Common myeloid progenitor, CD34-positive (primary cell): ENCODE data around the gene KDM1B.
A peak's percentile ranks its signal among the peaks of the same experiment; 100 is the strongest.
"Not testable (repeated sequence)": the region's sequence is repeated elsewhere in the genome, so short reads cannot be mapped to it uniquely, and the experiment has no call there.

Experiments
- CTCF ChIA-PET: fragments of 350-600 bp; sonication (Branson Sonifier 250); formaldehyde crosslinking; loops from one replicate; lab custom pipeline; 2021; ENCODE audit warnings: antibody characterized with exemption; lab: Charles Lee
- POLR2A ChIA-PET: fragments of 350-600 bp; sonication (Branson Sonifier 250); formaldehyde crosslinking; loops from one replicate; lab custom pipeline; 2021; ENCODE audit warnings: antibody characterized with exemption; lab: Charles Lee
- DNase-seq, 3 donors: peaks; one replicate each; pipeline versions ENCODE4 v3.0.0 to v3.0.0-alpha.2; 2013
- H3K27ac ChIP-seq, 2 experiments: 1 replicate in 1 of 2; 2 replicates in 1 of 2; pipeline ENCODE4 v1.7.0; 2013; ENCODE audit warnings: inconsistent platforms in 2 of 2, low read length in 2 of 2, mild to moderate bottlenecking in 2 of 2, low read depth in 1 of 2, moderate library complexity in 1 of 2; ENCODE audit not compliant: severe bottlenecking in 2 of 2, insufficient read depth in 1 of 2, poor library complexity in 1 of 2
- H3K27me3 ChIP-seq, 5 experiments: replicated peaks in 2 of 5; 1 replicate in 3 of 5; 2 replicates in 2 of 5; pipeline versions ENCODE4 v1.6.1 to v1.7.0; 2013; ENCODE audit warnings: low read length in 4 of 5, mild to moderate bottlenecking in 2 of 5, moderate library complexity in 2 of 5, inconsistent platforms in 1 of 5; ENCODE audit not compliant: insufficient read depth in 5 of 5, control insufficient read depth in 4 of 5
- H3K36me3 ChIP-seq, 4 experiments: 1 replicate in 2 of 4; 2 replicates in 2 of 4; pipeline versions ENCODE4 v1.6.1 to v1.7.0; 2013; ENCODE audit warnings: low read length in 3 of 4, control low read depth in 1 of 4, mild to moderate bottlenecking in 1 of 4; ENCODE audit not compliant: control insufficient read depth in 4 of 4, insufficient read depth in 4 of 4
- H3K4me1 ChIP-seq, 4 experiments: 1 replicate in 3 of 4; 2 replicates in 1 of 4; pipeline versions ENCODE4 v1.6.1 to v1.7.1; 2013; ENCODE audit warnings: low read length in 3 of 4, mild to moderate bottlenecking in 3 of 4, control low read depth in 1 of 4, inconsistent platforms in 1 of 4, moderate library complexity in 1 of 4; ENCODE audit not compliant: control insufficient read depth in 4 of 4, insufficient read depth in 4 of 4; ENCODE audit errors: control extremely low read depth in 1 of 4
- H3K4me3 ChIP-seq, 7 experiments: 1 replicate in 4 of 7; 2 replicates in 3 of 7; pipeline versions ENCODE4 v1.5.1 to v1.7.0; 2013; ENCODE audit warnings: mild to moderate bottlenecking in 7 of 7, low read length in 6 of 7, moderate library complexity in 6 of 7, inconsistent platforms in 2 of 7, low read depth in 2 of 7, control low read depth in 1 of 7; ENCODE audit not compliant: insufficient read depth in 4 of 7, control insufficient read depth in 1 of 7; ENCODE audit errors: extremely low read depth in 1 of 7
- H3K9me3 ChIP-seq, 5 experiments: 1 replicate in 4 of 5; 2 replicates in 1 of 5; pipeline versions ENCODE4 v1.6.1 to v1.7.1; 2013; ENCODE audit warnings: low read length in 4 of 5, mild to moderate bottlenecking in 2 of 5, inconsistent platforms in 1 of 5, low read depth in 1 of 5, moderate library complexity in 1 of 5; ENCODE audit not compliant: control insufficient read depth in 4 of 5, insufficient read depth in 2 of 5; ENCODE audit errors: control extremely low read depth in 1 of 5
- WGBS: methylation state at CpG from one replicate; pipeline ENCODE4 v1.1.5; 2013; ENCODE audit not compliant: insufficient coverage; 5-methylcytosine and 5-hydroxymethylcytosine counted together

KDM1B gene

GRCh38 chr6:18176198-18176597, 21.0 kb downstream of the KDM1B start:
- H3K9me3 ChIP-seq, DNase-seq, H3K27me3 ChIP-seq, CTCF ChIA-PET, H3K27ac ChIP-seq, H3K4me3 ChIP-seq, H3K4me1 ChIP-seq: not testable (repeated sequence)
- POLR2A ChIA-PET = interaction anchor here (0.6 kb wide), 1 partner anchor 15 kb away, joined by 3 read pairs; no protein-coding TSS in a partner anchor
- peaks cover 2 to 27% (median 7%) of the 10 kb centered on the region in 4 experiments for H3K36me3 ChIP-seq
- 30% methylated on average over 2 of the region's 4 CpGs for WGBS

GRCh38 chr6:18177286-18177965, 22.2 kb downstream of the KDM1B start:
- Histone ChIP-seq H3K9me3 (no peaks in the 10 kb centered on the region), H3K4me1 (peaks cover 0 to 8% (median 6%) of the 10 kb centered on the region in 4 experiments), H3K27me3 (no peaks in the 10 kb centered on the region), H3K4me3 (no peak overlapping the region), H3K36me3 (peaks cover 0 to 18% (median 2%) of the 10 kb centered on the region in 4 experiments), H3K27ac (no peak overlapping the region)
- 100% methylated on average over 1 of the region's 4 CpGs for WGBS
- ChIA-PET POLR2A (interaction anchor here (0.6 kb wide), 1 partner anchor 14 kb away, joined by 7 read pairs; no protein-coding TSS in a partner anchor), CTCF (no interaction called here)
- DNase-seq = peak in 1 of 3 donors; percentile 14

DNA sequence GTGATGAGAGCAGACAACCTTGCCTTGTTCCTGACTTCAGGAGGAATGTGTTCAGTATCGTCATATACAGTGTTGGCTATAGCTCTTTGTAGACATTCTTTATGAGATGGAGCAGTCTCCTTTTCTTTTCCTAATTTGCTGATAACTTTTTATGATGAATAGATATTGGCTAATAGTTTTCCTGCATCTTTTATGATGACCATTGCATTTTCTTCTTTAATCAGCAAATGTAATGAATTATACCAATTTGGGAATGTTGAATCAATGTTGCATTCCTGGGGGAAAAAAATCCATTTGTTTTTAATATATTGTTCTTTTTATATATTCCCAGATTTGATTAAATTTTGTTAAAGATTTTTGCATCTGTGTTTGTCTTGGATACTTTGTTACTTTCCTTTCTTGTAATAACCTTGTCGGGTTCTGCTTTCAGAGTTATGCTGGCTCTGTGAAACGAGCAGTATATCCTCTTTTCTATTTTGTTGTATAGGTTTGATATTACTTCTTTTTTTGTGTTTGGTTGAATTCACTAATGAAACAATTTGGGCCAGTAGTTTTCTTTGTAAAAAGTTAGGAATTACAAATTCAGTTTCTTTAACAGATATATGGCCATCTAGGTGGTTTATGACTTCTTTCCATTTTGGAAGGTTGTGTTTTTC, 23.9 kb downstream of the KDM1B start:
- peaks cover 0 to 16% (median 2%) of the 10 kb centered on the region in 4 experiments for H3K36me3 ChIP-seq
- WGBS = no CpG with 5 or more reads among the region's 3 CpGs
- H3K27ac ChIP-seq = no peak overlapping the region
- peak in 1 of 3 donors; percentile 7 for DNase-seq
- POLR2A ChIA-PET = no interaction called here
- H3K9me3 ChIP-seq = no peaks in the 10 kb centered on the region
- H3K4me3 ChIP-seq = no peak overlapping the region
- H3K4me1 ChIP-seq = peaks cover 0 to 8% (median 6%) of the 10 kb centered on the region in 4 experiments
- CTCF ChIA-PET = no interaction called here
- no peaks in the 10 kb centered on the region for H3K27me3 ChIP-seq

GRCh38 chr6:18179770-18180356, 24.6 kb downstream of the KDM1B start:
- POLR2A ChIA-PET = no interaction called here
- WGBS = 32% methylated on average over 4 of the region's 5 CpGs
- Histone ChIP-seq H3K4me3 (no peak overlapping the region), H3K9me3 (no peaks in the 10 kb centered on the region), H3K36me3 (peaks cover 0 to 10% (median 2%) of the 10 kb centered on the region in 4 experiments), H3K27me3 (no peaks in the 10 kb centered on the region), H3K4me1 (peaks cover 0 to 8% (median 6%) of the 10 kb centered on the region in 4 experiments), H3K27ac (no peak overlapping the region)
- CTCF ChIA-PET = no interaction called here
- peak in 1 of 3 donors; percentile 10 for DNase-seq

- H3K9me3 ChIP-seq = no peaks in the 10 kb centered on the region
- no peak overlapping the region for H3K4me3 ChIP-seq
- WGBS = 100% methylated on average over 2 of the region's 4 CpGs
- POLR2A ChIA-PET = no interaction called here
- no peaks in the 10 kb centered on the region for H3K27me3 ChIP-seq
- H3K36me3 ChIP-seq = peaks cover 0 to 6% (median under 1%) of the 10 kb centered on the region in 4 experiments
- peaks cover 4 to 31% (median 25%) of the 10 kb centered on the region in 4 experiments for H3K4me1 ChIP-seq
- DNase-seq = no peak
- H3K27ac ChIP-seq = no peak overlapping the region
- CTCF ChIA-PET = no interaction called here
Observed at GRCh38 chr6:18182568-18182967, 27.3 kb downstream of the KDM1B start.

DNA sequence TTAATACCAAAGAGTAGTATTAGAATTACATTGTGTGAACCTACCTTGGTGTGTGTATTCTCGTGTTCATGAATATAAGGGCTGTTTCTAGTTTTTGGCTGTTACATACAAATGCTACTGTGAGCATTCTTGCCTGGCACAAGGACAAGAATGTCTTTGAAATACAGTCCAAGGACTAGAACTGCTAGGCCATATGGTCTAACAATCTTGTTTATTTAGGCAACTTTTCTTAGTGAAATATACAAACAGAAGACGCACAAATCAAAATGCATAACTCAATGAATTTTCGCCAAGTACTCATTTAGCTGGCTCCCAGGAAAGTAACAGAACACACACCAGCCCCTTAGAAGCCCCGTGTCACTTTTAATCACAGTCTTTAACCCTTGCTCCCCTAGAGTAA, 28.5 kb downstream of the KDM1B start:
- no peaks in the 10 kb centered on the region for H3K9me3 ChIP-seq
- H3K27me3 ChIP-seq = no peaks in the 10 kb centered on the region
- CTCF ChIA-PET = interaction anchor here (0.6 kb wide), 1 partner anchor 54 kb away, joined by 3 read pairs; no protein-coding TSS in a partner anchor
- H3K27ac ChIP-seq = no peak overlapping the region
- DNase-seq = no peak
- H3K36me3 ChIP-seq = peaks cover 0 to 12% (median under 1%) of the 10 kb centered on the region in 4 experiments
- WGBS = 92% methylated on average over 3 of the region's 4 CpGs
- POLR2A ChIA-PET = no interaction called here
- no peak overlapping the region for H3K4me3 ChIP-seq
- H3K4me1 ChIP-seq = peaks cover 4 to 34% (median 26%) of the 10 kb centered on the region in 4 experiments
